Measurements from ENCODE around the gene ZFY. TPM values are rescaled to one million over a fixed set of nuclear protein-coding genes. Genes with fewer than 3 reads are reported as not detected.

ZFY gene
- total and polyA plus RNA-seq, 2 of the 4 experiments (the other 2 are of a cell fraction) = not detected

GRCh38 chrY:2936436-2936750 lies 1.2 kb downstream of the ZFY start:
- no peak overlapping the region for H4K8ac ChIP-seq (ENCODE audit: low read depth in 2 of 2, low read length in 2 of 2)
- TF ChIP-seq USF2 (IDR thresholded peaks at IDR 0.05; ENCODE audit: low read depth, low read length) (no peak), SMC3 (IDR thresholded peaks at IDR 0.05; ENCODE audit: low read depth, low read length) (no peak), RCOR1 (IDR thresholded peaks at IDR 0.05; ENCODE audit: insufficient replicate concordance, low read length) (no peak)
- H3K27ac ChIP-seq (ENCODE audit: insufficient read depth, low read length) = no peak overlapping the region
- no peak for DNase-seq
- intact Hi-C loops (cut with micrococcal nuclease) = no loop called here
- no peaks in the 10 kb centered on the region for H3K9me3 ChIP-seq (ENCODE audit: control insufficient read depth, insufficient read depth, low read length)
- no peak overlapping the region for H2AFZ ChIP-seq (replicated peaks; ENCODE audit: low read length, poor library complexity)
- H3K9ac ChIP-seq (ENCODE audit: low read depth, low read length) = no peak overlapping the region
- no peak overlapping the region for H2BK15ac ChIP-seq (ENCODE audit: low read depth, low read length)
- no peak overlapping the region for H3K18ac ChIP-seq (ENCODE audit: low read depth, low read length)
- no peak overlapping the region for H3K56ac ChIP-seq (ENCODE audit: extremely low read depth, insufficient read depth, low read length)
- ATAC-seq (ENCODE audit: low read depth) = no peak
- in situ Hi-C loops (cut with MboI; ENCODE audit: low sequenced_read_pairs) = no loop called here
- H3K4ac ChIP-seq (ENCODE audit: low read depth, low read length) = no peak overlapping the region
- no peaks in the 10 kb centered on the region for H3K79me1 ChIP-seq (ENCODE audit: low read depth in 1 of 2, low read length in 2 of 2)
- no peak overlapping the region for H3K23ac ChIP-seq (ENCODE audit: low read depth, low read length)
- H2BK120ac ChIP-seq (ENCODE audit: low read depth, low read length) = no peak overlapping the region
- dilution Hi-C loops (cut with HindIII; ENCODE audit: low sequenced_read_pairs, unreplicated experiment) = no loop called here
- no peaks in the 10 kb centered on the region for H3K27me3 ChIP-seq (ENCODE audit: control insufficient read depth, insufficient read depth, low read length)
- no peak overlapping the region for H3K14ac ChIP-seq (replicated peaks; ENCODE audit: low read depth, low read length)
- H3K36me3 ChIP-seq (ENCODE audit: control insufficient read depth, insufficient read depth, low read length) = no peaks in the 10 kb centered on the region
- no peak overlapping the region for H3K4me2 ChIP-seq (ENCODE audit: low read depth, low read length)
- no peak overlapping the region for H4K5ac ChIP-seq (ENCODE audit: low read depth, low read length)
- no peak overlapping the region for H2BK20ac ChIP-seq (ENCODE audit: low read depth, low read length)
- BruUV-seq (replicated peaks) = no TSS peak
- CTCF ChIA-PET = no interaction called here
- H3K9me1 ChIP-seq (ENCODE audit: insufficient read depth, low read length) = no peaks in the 10 kb centered on the region
- H2BK5ac ChIP-seq (ENCODE audit: low read depth, low read length, poor library complexity, severe bottlenecking) = no peak overlapping the region
- WGBS, 2 experiments (ENCODE audit: extremely low coverage in 2 of 2, insufficient read length in 1 of 2) = no CpG with 5 or more reads among the region's 6 CpGs
- POLR2A ChIA-PET (ENCODE audit: unreplicated experiment) = no interaction called here
- no peaks in the 10 kb centered on the region for H3K4me1 ChIP-seq (ENCODE audit: control insufficient read depth, insufficient read depth, low read length)
- no peak overlapping the region for H2AK5ac ChIP-seq (ENCODE audit: low read depth, low read length)
- no peak overlapping the region for H4K91ac ChIP-seq (ENCODE audit: insufficient read depth, low read depth, low read length)
- H3K4me3 ChIP-seq (ENCODE audit: insufficient read depth, low read depth, low read length) = no peak overlapping the region
- H4K20me1 ChIP-seq (ENCODE audit: insufficient read depth, low read length) = no peaks in the 10 kb centered on the region
- no peak overlapping the region for H2AK9ac ChIP-seq (replicated peaks; ENCODE audit: low read depth, low read length, poor library complexity)

Data from IMR-90 (cell line).